ENCODE measurements around the gene RNASE11. TPM values are rescaled to one million over a fixed set of nuclear protein-coding genes. Genes with fewer than 3 reads are reported as not detected.

Gene RNASE11
- total RNA-seq, 4 donors from 2014 or later, result not detected

DNA sequence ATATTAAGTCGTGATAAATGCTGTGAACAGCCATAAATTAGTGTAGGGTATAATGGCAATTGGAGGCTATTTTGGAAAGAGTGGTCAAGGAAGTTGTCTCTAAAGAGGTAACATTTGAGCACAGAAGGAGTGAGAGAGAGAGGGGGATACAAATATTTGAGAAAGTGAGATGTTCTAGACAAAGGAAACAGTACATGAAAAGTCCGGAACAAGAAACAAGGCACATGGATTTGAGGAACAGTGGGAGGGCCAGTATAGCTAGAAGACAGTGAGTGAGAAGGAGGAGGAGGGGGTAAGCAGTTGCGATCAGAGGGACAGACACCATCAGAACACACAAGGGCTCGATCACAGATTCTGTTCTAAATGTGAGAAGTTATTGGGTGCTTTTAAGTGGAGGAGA, 23.5 kb upstream of the RNASE11 start:
- no peak for DNase-seq (ENCODE audit: extremely low spot score)
- Histone ChIP-seq H3K4me3 (no peak overlapping the region), H3K36me3 (no peaks in the 10 kb centered on the region), H3K27me3 (no peaks in the 10 kb centered on the region), H3K4me1 (peaks cover 4 to 45% (median 31%) of the 10 kb centered on the region in 4 donors), H3K9me3 (no peaks in the 10 kb centered on the region), H3K27ac (replicated peaks in 1 of 4) (no peak overlapping the region)
- TF ChIP-seq POLR2AphosphoS5 (IDR thresholded peaks at IDR 0.05) (no peak), POLR2A (IDR thresholded peaks at IDR 0.05; ENCODE audit: low read depth) (no peak), EP300 (IDR thresholded peaks at IDR 0.05) (no peak)
- TF ChIP-seq, protein P1, sequence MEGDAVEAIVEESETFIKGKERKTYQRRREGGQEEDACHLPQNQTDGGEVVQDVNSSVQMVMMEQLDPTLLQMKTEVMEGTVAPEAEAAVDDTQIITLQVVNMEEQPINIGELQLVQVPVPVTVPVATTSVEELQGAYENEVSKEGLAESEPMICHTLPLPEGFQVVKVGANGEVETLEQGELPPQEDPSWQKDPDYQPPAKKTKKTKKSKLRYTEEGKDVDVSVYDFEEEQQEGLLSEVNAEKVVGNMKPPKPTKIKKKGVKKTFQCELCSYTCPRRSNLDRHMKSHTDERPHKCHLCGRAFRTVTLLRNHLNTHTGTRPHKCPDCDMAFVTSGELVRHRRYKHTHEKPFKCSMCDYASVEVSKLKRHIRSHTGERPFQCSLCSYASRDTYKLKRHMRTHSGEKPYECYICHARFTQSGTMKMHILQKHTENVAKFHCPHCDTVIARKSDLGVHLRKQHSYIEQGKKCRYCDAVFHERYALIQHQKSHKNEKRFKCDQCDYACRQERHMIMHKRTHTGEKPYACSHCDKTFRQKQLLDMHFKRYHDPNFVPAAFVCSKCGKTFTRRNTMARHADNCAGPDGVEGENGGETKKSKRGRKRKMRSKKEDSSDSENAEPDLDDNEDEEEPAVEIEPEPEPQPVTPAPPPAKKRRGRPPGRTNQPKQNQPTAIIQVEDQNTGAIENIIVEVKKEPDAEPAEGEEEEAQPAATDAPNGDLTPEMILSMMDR (IDR thresholded peaks at IDR 0.05), result no peak
- 68% methylated on average over 4 of the region's 4 CpGs for WGBS
- intact Hi-C loops (cut with DNase I), result loop anchor here (5.0 kb wide), 1 partner anchor 284 kb away; no protein-coding TSS in a partner anchor

DNA sequence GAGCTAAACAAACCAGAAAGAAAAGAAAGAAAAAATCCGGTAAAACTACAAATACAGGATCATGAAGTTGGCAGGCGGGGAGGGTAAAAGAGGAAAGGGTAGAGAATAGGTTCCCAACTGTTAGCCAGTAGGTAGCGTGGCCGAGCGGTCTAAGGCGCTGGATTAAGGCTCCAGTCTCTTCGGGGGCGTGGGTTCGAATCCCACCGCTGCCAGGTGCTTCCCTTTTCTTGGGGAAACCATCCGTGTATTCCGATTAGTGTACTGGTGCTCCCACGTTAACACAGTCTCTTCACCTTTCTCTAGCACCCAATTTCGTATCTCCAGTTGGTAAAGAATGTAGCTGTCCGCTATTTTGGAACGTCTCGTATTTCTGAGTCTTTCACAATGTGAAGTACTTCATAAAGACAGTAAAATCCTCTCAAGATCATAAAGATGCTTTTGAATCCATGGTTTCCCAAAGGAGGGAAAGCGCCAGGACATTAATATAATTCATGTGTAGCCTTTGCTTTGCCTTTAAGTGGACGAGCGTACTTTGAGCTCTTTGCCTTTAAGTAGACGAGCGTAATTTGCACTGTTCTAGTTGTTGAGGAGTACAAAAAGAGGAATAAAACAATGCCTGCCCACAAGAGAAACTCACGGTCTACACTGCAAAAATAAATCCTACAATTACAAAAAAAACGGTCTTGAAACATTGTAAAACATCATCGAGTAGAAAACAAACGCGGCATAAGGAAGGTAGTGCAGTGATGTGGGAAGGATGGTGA, 22.4 kb upstream of the RNASE11 start:
- WGBS, result 8% methylated on average over 27 of the region's 27 CpGs
- H3K27ac ChIP-seq (replicated peaks in 1 of 4), result peak overlapping the region; percentile 75 to 83 (median 82)
- TF ChIP-seq POLR2A (IDR thresholded peaks at IDR 0.05; ENCODE audit: low read depth), result no peak
- TF ChIP-seq, protein P1 (IDR thresholded peaks at IDR 0.05), result no peak
- peak; percentile 16 to 55 for TF ChIP-seq POLR2AphosphoS5 (IDR thresholded peaks at IDR 0.05)
- TF ChIP-seq EP300 (IDR thresholded peaks at IDR 0.05), result no peak

GRCh38 chr14:20609215-20610001, 21.6 kb upstream of the RNASE11 start:
- TF ChIP-seq, protein P1 (IDR thresholded peaks at IDR 0.05), result peak; percentile 92 to 98 (median 94)
- peak in 1 of 2 donors; percentile 40 for TF ChIP-seq POLR2AphosphoS5 (IDR thresholded peaks at IDR 0.05)
- no peak for TF ChIP-seq EP300 (IDR thresholded peaks at IDR 0.05)
- TF ChIP-seq POLR2A (IDR thresholded peaks at IDR 0.05; ENCODE audit: low read depth), result no peak
- H3K36me3 ChIP-seq, result no peaks in the 10 kb centered on the region
- WGBS, result under 1% methylated on average over 44 of the region's 44 CpGs
- H3K27me3 ChIP-seq, result no peaks in the 10 kb centered on the region
- intact Hi-C loops (cut with DNase I), result loop anchor here (5.0 kb wide), 3 partner anchors 77 to 282 kb away; partner anchors contain the start of gene TEP1
- peak overlapping the region; percentile 75 to 83 (median 82) for H3K27ac ChIP-seq (replicated peaks in 1 of 4)
- H3K4me1 ChIP-seq, result peaks cover 4 to 40% (median 26%) of the 10 kb centered on the region in 4 donors
- peak overlapping the region; percentile 77 to 88 (median 80) for H3K4me3 ChIP-seq
- DNase-seq (ENCODE audit: extremely low spot score), result peak; percentile 96
- H3K9me3 ChIP-seq, result no peaks in the 10 kb centered on the region

More for the DNA sequence above, 22.4 kb upstream of the RNASE11 start:
- DNase-seq (ENCODE audit: extremely low spot score), result no peak
- intact Hi-C loops (cut with DNase I), result loop anchor here (5.0 kb wide), 1 partner anchor 283 kb away; no protein-coding TSS in a partner anchor
- Histone ChIP-seq H3K36me3 (no peaks in the 10 kb centered on the region), H3K4me3 (peak overlapping the region; percentile 77 to 88 (median 80)), H3K27me3 (no peaks in the 10 kb centered on the region), H3K4me1 (peaks cover 4 to 45% (median 31%) of the 10 kb centered on the region in 4 donors), H3K9me3 (no peaks in the 10 kb centered on the region)

- Histone ChIP-seq H3K4me3 (no peak overlapping the region), H3K27ac (replicated peaks in 1 of 4) (peak overlapping the region in 1 of 4 donors; percentile 37), H3K9me3 (no peaks in the 10 kb centered on the region), H3K36me3 (no peaks in the 10 kb centered on the region), H3K4me1 (peaks cover 4 to 33% (median 20%) of the 10 kb centered on the region in 4 donors), H3K27me3 (no peaks in the 10 kb centered on the region)
- intact Hi-C loops (cut with DNase I), result loop anchor here (5.0 kb wide), 2 partner anchors 76 to 196 kb away; partner anchors contain the start of gene TEP1
- DNase-seq (ENCODE audit: extremely low spot score), result no peak
- no peak for TF ChIP-seq POLR2A (IDR thresholded peaks at IDR 0.05; ENCODE audit: low read depth)
- no peak for TF ChIP-seq POLR2AphosphoS5 (IDR thresholded peaks at IDR 0.05)
- TF ChIP-seq, protein P1 (IDR thresholded peaks at IDR 0.05), result no peak
- TF ChIP-seq EP300 (IDR thresholded peaks at IDR 0.05), result no peak
- WGBS, result 63% methylated on average over 7 of the region's 7 CpGs
These were observed 20.7 kb upstream of the RNASE11 start for GRCh38 chr14:20608383-20609110.
